BJ (cell line): Measurements from ENCODE around the gene LINC01488. TPM values are rescaled to one million over a fixed set of nuclear protein-coding genes. Genes with fewer than 3 reads are reported as not detected.

Source experiments
- CTCF ChIA-PET: fragments of 350-600 bp; formaldehyde crosslinking; extraction: SDS; loops from one replicate; lab custom pipeline; 2021; ENCODE audit warnings: antibody characterized with exemption, inconsistent platforms; lab: Yijun Ruan, JAX
- POLR2A ChIA-PET: fragments of 300-600 bp; sonication (Branson Sonifier 250); formaldehyde crosslinking; extraction: SDS; loops from one replicate; lab custom pipeline; 2021; ENCODE audit warnings: antibody characterized with exemption; lab: Charles Lee
- DNase-seq: peaks from one replicate; pipeline ENCODE4 v3.0.0-alpha.2; 2011; ENCODE audit warnings: low read depth
- H3K27me3 ChIP-seq: 2 replicates; pipeline ENCODE4 v1.6.0; 2011; ENCODE audit warnings: low read length; ENCODE audit not compliant: control insufficient read depth, insufficient read depth
- H3K36me3 ChIP-seq: 2 replicates; pipeline ENCODE4 v1.5.1; 2011; ENCODE audit warnings: low read length; ENCODE audit not compliant: control insufficient read depth, insufficient read depth
- H3K4me3 ChIP-seq: 2 replicates; pipeline ENCODE4 v1.5.1; 2011; ENCODE audit warnings: low read depth, mild to moderate bottlenecking, control low read depth, low read length
- CTCF ChIP-seq: IDR thresholded peaks from 2 replicates; pipeline ENCODE4 v1.5.1; 2011; ENCODE audit warnings: low read depth, mild to moderate bottlenecking, control low read depth, inconsistent platforms, low read length, moderate library complexity; ENCODE audit not compliant: insufficient read depth
- polyA plus RNA-seq: library from polyadenylated mRNA; depleted of rRNA; stranded (reverse); fragments of >200 nt; gene quantifications from 2 replicates; pipeline ENCODE4 v1.2.3, GENCODE V29; 2011

LINC01488 gene
- polyA plus RNA-seq, 1 experiment: not detected

DNA sequence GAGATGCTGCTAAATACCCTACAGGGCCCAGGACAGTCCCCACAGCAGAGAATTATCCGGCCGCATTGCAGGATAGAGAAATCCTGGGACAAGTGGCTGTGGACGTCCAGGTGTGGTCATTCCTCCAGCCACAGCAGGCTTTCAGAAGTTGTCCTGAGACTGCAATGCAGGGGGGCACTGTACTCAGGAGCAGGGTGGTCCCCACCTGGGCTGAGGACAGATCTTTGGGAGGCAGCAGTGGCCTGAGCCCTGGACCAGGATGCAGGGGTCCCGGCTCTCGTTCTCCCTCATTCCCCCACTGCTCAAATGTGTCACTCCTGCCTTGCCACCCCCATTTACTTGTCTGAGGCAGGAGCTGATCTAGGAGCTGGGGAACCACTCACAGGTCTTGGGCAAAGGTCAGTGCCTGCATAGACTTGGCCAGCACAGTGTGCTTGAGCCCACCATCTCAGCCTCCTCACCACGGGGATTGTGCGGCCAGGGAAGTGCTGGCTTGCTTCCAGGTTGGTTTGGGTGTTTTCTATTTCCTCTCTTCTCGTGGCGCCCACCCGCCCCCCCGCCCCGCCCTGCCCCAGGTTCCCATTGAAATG lies 15.3 kb downstream of the LINC01488 start:
- DNase-seq: no peak
- no peaks in the 10 kb centered on the region for H3K36me3 ChIP-seq
- H3K4me3 ChIP-seq: no peak overlapping the region
- no peaks in the 10 kb centered on the region; the same call in 1 of the 2 replicates for H3K27me3 ChIP-seq
- CTCF ChIA-PET: interaction anchor here (0.7 to 1.8 kb wide), 5 partner anchors 148 to 396 kb away, joined by 3 to 5 read pairs (median 5); no protein-coding TSS in a partner anchor
- POLR2A ChIA-PET: interaction anchor here (0.5 to 0.6 kb wide), 2 partner anchors 180 to 1059 kb away, joined by 4 to 16 read pairs; no protein-coding TSS in a partner anchor
- no peak for TF ChIP-seq CTCF

DNA sequence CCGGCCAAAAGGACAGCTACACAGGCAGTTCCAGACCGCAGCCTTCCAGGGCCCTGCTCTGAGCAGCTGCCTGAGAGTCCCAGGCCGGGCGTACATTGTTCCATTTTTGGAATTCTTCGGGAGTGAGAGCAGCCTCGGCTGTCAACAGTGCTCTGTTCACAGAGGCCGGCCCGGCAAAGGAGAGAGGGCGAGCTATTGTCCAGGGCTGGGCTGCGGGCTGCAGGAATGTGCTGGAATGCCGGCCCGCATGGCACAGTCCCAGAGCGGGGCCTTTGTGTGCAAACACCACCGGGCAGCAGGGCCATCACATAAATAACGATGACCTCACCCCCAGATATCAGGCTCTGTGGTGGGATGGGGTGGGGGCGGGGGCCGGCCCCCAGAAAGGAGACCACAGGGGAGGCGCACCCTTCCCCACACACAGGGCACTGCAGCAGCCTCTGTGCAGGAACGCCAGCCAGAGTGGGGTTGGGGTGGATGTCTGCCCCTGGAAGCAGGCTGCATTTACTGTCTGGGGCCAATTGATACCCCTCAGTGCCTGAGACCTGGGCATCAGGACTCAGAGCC lies 15.8 kb downstream of the LINC01488 start:
- H3K27me3 ChIP-seq: no peaks in the 10 kb centered on the region; the same call in 1 of the 2 replicates
- DNase-seq: peak; percentile 87
- TF ChIP-seq CTCF: no peak
- ChIA-PET POLR2A (interaction anchor here (0.6 kb wide), 1 partner anchor 1060 kb away, joined by 4 read pairs; no protein-coding TSS in a partner anchor), CTCF (interaction anchor here (0.7 to 1.8 kb wide), 4 partner anchors 148 to 396 kb away, joined by 4 to 5 read pairs (median 5); no protein-coding TSS in a partner anchor)
- no peaks in the 10 kb centered on the region for H3K36me3 ChIP-seq
- H3K4me3 ChIP-seq: no peak overlapping the region

- no peak for DNase-seq
- Histone ChIP-seq H3K36me3 (no peaks in the 10 kb centered on the region), H3K27me3 (no peaks in the 10 kb centered on the region; the same call in 1 of the 2 replicates), H3K4me3 (no peak overlapping the region)
- ChIA-PET CTCF (interaction anchor here (0.7 kb wide), 1 partner anchor 142 kb away, joined by 3 read pairs; no protein-coding TSS in a partner anchor), POLR2A (no interaction called here)
- TF ChIP-seq CTCF: no peak
These were observed 17.2 kb downstream of the LINC01488 start for GRCh38 chr11:69498614-69499175.

- H3K27me3 ChIP-seq: no peaks in the 10 kb centered on the region
- no peak for DNase-seq
- no peaks in the 10 kb centered on the region for H3K36me3 ChIP-seq
- H3K4me3 ChIP-seq: no peak overlapping the region
- ChIA-PET CTCF (interaction anchor here (0.7 kb wide), 1 partner anchor 141 kb away, joined by 3 read pairs; no protein-coding TSS in a partner anchor), POLR2A (no interaction called here)
- no peak for TF ChIP-seq CTCF
These were observed 17.9 kb downstream of the LINC01488 start for GRCh38 chr11:69499186-69499917.
